Putamen (tissue), 1 donor: ENCODE measurements around the gene OGDHL.

Experiments
- DNase-seq: peaks from one replicate; pipeline ENCODE4 v3.0.0-alpha.2; 2016; ENCODE audit warnings: low spot score

Gene OGDHL

DNA sequence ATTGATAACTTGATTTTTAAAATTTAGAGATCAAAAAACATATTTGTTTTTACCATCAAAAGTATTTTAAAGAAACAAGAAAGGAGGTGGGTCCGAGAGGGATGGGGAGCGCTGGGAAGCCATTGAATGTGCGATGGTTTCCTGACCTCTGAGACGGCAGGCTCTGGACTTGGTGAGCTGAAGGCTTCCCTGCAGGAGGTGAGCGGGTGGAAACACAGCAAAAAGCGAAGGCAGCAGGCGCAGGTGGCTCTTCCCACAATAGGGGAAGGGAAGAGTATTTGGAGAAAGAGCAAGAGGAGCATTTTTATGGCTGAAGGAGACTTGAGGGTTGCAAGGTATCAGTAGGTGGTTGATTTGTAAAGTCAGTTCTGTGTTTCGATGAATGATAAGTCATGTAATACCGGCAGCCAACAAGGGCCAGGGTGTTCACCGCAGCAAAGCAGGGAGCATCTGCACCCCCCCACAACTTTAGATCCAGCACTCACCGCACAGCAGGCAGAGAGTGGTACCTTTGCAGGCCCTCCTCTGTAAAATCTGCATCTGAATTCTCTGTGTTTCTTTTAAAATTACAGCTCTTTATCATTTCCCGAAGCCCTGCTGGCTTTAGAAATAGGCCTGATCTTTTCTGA is 72.1 kb downstream of the OGDHL start:
- DNase-seq = no peak

DNA sequence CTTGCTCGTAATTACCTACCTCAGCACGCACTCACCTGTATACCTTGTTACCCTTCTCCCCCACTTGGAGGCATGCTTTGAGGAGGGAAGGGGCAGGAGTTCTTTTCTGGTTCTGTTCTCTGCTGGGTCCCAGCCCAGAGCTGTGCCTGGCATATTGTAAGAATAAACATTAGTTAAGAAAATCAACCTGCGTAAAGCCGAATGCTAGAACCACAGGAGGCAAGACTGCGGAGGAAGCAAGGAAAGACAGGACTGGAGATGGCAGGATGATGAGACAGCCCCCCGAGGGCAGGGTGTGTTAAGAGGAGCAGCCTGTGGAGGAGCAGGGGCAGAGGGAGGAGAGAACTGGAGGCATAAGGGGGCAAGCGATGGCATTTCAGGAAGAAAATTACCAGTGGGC is 73.2 kb downstream of the OGDHL start:
- no peak for DNase-seq

DNA sequence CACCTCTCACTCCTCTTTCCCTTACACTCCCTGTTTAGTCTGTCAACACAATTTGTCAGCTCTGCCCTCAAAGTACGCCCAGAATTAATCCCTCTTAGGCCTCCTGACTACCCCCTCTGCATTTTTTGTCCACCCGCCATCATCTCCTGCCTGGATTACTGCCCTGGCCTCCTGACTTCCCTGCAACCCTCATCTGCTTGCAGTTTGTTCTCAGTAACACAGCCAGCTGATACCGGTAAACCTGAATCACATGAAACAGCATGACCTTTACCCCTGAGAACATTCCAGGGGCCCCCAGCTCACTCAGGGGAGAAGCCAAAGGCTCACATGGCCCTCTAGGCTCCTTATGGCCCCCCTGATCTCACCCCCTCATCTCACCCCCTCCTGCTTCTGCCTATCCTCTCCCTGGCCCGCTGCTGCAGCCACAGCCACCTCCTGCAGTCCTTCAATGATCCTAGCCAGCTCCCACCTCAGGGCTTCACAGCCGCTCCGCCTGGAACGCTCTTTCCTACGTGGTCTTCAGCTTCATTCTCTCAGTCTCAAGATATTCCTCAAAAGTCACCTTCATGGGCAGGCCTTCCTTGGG is 73.8 kb downstream of the OGDHL start:
- no peak for DNase-seq

DNA sequence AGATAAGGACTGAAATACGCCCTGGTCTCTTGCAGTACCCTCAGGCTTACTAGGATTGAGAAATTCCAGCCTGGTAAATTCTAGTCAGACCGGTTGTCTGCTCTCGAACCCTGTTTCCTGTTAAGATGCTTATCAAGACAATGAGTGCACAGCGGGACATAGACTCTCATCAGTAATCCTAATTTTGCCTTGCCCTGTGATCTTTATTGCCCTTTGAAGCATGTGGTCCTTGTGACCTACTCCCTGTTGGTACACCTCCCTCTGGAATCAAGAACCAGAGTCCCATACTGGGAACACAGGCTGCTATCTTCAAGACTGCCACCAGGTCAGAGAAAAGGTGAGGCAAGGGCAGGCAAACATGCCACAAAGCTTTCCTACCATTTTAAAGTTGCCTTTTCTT is 75.5 kb downstream of the OGDHL start:
- no peak for DNase-seq
